Kidney (tissue), 14 donors: ENCODE data around the gene ACAP3. TPM values are rescaled to one million over a fixed set of nuclear protein-coding genes. Genes with fewer than 3 reads are reported as not detected.

Experiments
- DNase-seq, 5 donors: peaks; one replicate each; pipeline ENCODE4 v3.0.0-alpha.2; 2013 to 2020
- FAIRE-seq: peaks from 2 replicates; lab custom pipeline; 2012; peaks lifted over from hg19 to GRCh38; lab: Jason Lieb, UNC
- H3K27ac ChIP-seq, 2 donors: one replicate each; pipeline ENCODE4 v1.7.0; 2013; ENCODE audit warnings: low read depth in 2 of 2, low read length in 2 of 2, inconsistent platforms in 1 of 2
- H3K27me3 ChIP-seq: one replicate; pipeline ENCODE4 v1.7.1; 2013; ENCODE audit warnings: low read length, inconsistent platforms; ENCODE audit not compliant: control insufficient read depth, insufficient read depth
- H3K36me3 ChIP-seq, 3 donors: one replicate each; pipeline versions ENCODE4 v1.7.0 to v1.7.1; 2013; ENCODE audit warnings: low read length in 3 of 3, control low read depth in 1 of 3, inconsistent platforms in 1 of 3; ENCODE audit not compliant: insufficient read depth in 3 of 3, control insufficient read depth in 2 of 3
- H3K4me1 ChIP-seq, 3 donors: one replicate each; pipeline versions ENCODE4 v1.7.0 to v1.7.1; 2013; ENCODE audit warnings: low read length in 3 of 3, inconsistent platforms in 1 of 3, low read depth in 1 of 3; ENCODE audit not compliant: control insufficient read depth in 2 of 3, insufficient read depth in 2 of 3
- H3K4me3 ChIP-seq, 3 donors: one replicate each; pipeline versions ENCODE4 v1.7.0 to v1.8.1; 2013; ENCODE audit warnings: low read length in 3 of 3, control low read depth in 1 of 3, inconsistent platforms in 1 of 3
- H3K9ac ChIP-seq, 3 donors: one replicate each; pipeline versions ENCODE4 v1.7.0 to v1.7.1; 2013; ENCODE audit warnings: low read length in 3 of 3, control low read depth in 1 of 3, inconsistent platforms in 1 of 3
- H3K9me3 ChIP-seq, 3 donors: one replicate each; pipeline versions ENCODE4 v1.7.0 to v1.7.1; 2013; ENCODE audit warnings: low read length in 3 of 3, control low read depth in 1 of 3, inconsistent platforms in 1 of 3; ENCODE audit not compliant: control insufficient read depth in 2 of 3, insufficient read depth in 1 of 3
- intact Hi-C: fragments of 100-400 bp; cut with DNase I; formaldehyde crosslinking; loops from one replicate; pipeline ENCODE4 v1.11.1; 2022
- polyA plus RNA-seq: library from polyadenylated mRNA; stranded (reverse); fragments of 350-450 nt; fragmentation: Illumina TruSeq; extraction: RNeasy Lipid Tissue Mini Kit (QIAGEN cat#74804); gene quantifications from one replicate; pipeline ENCODE4 v1.2.3, GENCODE V29; 2014; ENCODE audit warnings: low read depth, low replicate concordance; ENCODE audit not compliant: insufficient read depth
- total RNA-seq: library from RNA; stranded (reverse); fragmentation: NEBNext Ultra II Directional; extraction: Animal tissue kit (Norgen Biotek cat#: 25700); gene quantifications from one replicate; pipeline ENCODE4 v1.2.1, GENCODE V29; 2021
- TF ChIP-seq, protein P1 (sequence below): IDR thresholded peaks from 3 replicates; pipeline ENCODE4 v1.5.1; 2012; ENCODE audit warnings: mild to moderate bottlenecking, moderate library complexity, borderline replicate concordance; ENCODE audit not compliant: insufficient read depth; ENCODE audit errors: extremely low read depth
- donor health status: control.
- donor health status: control.
- donor health status: control.
- donor health status: control.
- donor health status: control.
- donor health status: DM: yes; HTN: yes; CAD: no.
- donor health status: Normal renal cell carcinoma (clear cell type).

Gene ACAP3
- total and polyA plus RNA-seq, 2 donors from 2014 or later: 15.9 to 39.5 TPM

DNA sequence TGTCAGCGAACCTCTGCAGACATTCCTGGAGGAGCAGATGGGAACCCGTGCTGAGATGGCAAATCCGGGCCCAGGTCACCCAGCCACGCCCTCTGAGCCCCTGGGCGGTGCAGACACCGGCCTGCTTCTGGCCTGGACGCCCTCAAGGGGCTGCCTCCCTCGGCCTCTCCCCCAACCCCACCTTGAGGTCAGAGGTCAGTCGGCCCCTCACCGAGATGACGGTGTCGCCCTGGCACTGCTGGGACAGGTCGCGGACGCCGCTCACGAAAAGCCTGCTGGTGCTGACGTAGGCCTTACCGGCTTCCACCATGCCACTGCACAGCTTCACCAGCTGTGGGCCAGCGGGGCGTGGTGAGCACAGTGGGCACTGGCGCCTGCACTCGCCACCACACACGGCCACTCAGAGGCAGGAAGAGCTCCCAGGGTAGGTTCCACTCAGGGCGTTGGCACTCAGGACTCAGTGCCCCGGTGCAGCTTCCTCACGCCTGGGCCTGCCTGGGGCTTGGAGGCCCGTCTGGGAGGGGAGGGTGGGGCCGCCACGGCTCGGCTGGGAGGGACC is 4.7 kb downstream of the ACAP3 start:
- DNase-seq: no peak
- H3K27me3 ChIP-seq: no peaks in the 10 kb centered on the region
- H3K36me3 ChIP-seq: no peaks in the 10 kb centered on the region
- H3K9me3 ChIP-seq: no peaks in the 10 kb centered on the region
- no peak for FAIRE-seq
- TF ChIP-seq, protein P1, sequence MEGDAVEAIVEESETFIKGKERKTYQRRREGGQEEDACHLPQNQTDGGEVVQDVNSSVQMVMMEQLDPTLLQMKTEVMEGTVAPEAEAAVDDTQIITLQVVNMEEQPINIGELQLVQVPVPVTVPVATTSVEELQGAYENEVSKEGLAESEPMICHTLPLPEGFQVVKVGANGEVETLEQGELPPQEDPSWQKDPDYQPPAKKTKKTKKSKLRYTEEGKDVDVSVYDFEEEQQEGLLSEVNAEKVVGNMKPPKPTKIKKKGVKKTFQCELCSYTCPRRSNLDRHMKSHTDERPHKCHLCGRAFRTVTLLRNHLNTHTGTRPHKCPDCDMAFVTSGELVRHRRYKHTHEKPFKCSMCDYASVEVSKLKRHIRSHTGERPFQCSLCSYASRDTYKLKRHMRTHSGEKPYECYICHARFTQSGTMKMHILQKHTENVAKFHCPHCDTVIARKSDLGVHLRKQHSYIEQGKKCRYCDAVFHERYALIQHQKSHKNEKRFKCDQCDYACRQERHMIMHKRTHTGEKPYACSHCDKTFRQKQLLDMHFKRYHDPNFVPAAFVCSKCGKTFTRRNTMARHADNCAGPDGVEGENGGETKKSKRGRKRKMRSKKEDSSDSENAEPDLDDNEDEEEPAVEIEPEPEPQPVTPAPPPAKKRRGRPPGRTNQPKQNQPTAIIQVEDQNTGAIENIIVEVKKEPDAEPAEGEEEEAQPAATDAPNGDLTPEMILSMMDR: no peak
- no peak overlapping the region for H3K27ac ChIP-seq
- no peak overlapping the region for H3K9ac ChIP-seq
- intact Hi-C loops: no loop called here
- no peak overlapping the region for H3K4me3 ChIP-seq
- H3K4me1 ChIP-seq: peaks cover 0 to 31% (median 12%) of the 10 kb centered on the region in 3 donors

DNA sequence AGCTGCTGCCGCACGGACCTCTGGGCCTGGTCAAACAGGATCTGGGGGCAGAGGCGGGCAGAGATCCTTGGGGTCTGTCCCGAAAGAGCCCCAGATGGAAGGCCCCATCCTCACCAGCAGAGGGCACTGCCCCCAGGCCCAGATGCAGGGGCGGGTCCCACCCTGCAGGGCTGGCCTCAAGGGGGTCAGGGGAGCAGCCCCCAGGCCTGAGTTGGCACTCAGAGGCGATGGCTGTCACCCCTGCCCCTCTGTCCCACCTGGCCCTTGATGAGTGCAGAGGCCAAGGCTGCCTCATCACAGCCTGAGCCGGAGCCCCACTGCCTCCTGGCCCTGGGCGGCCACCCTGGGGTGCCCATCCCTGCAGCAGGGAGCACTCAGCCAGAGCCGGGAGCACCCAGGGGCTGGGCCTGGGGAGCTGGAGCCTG is 5.7 kb downstream of the ACAP3 start:
- intact Hi-C loops: no loop called here
- H3K36me3 ChIP-seq: no peaks in the 10 kb centered on the region
- no peak overlapping the region for H3K9ac ChIP-seq
- no peak overlapping the region for H3K27ac ChIP-seq
- no peaks in the 10 kb centered on the region for H3K27me3 ChIP-seq
- FAIRE-seq (no peak), DNase-seq (no peak)
- TF ChIP-seq, protein P1: no peak
- peaks cover 0 to 27% (median 10%) of the 10 kb centered on the region in 3 donors for H3K4me1 ChIP-seq
- no peaks in the 10 kb centered on the region for H3K9me3 ChIP-seq
- H3K4me3 ChIP-seq: no peak overlapping the region

DNA sequence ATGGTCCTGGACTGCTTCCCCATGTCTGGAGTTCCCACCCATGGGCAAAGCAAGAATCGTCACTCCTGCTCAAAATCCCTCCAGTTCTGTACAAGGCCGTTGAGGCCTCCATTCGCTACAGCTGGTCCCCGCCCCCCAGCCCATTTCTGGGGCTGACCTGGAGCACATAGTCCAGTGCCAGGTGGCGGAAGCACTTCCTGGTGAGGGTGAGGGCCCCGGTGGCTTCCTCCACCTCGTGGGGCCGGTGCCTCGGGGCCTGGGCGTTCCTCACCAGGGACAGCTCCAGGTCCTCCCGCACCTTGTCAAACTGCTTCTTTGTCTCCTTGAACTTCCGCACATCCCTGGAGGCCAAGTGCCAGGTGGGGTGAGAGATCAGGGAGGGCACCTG is 7.4 kb downstream of the ACAP3 start:
- no peak overlapping the region for H3K27ac ChIP-seq
- FAIRE-seq: no peak
- no peaks in the 10 kb centered on the region for H3K9me3 ChIP-seq
- TF ChIP-seq, protein P1: no peak
- no peak for DNase-seq
- H3K9ac ChIP-seq: no peak overlapping the region
- no peaks in the 10 kb centered on the region for H3K36me3 ChIP-seq
- no peak overlapping the region for H3K4me3 ChIP-seq
- peaks cover 0 to 12% (median 0%) of the 10 kb centered on the region in 3 donors for H3K4me1 ChIP-seq
- intact Hi-C loops: no loop called here
- H3K27me3 ChIP-seq: no peaks in the 10 kb centered on the region
